Naive thymus-derived CD8-positive, alpha-beta T cell (primary cell): ENCODE measurements around the gene COL28A1. TPM values are rescaled to one million over a fixed set of nuclear protein-coding genes. Genes with fewer than 3 reads are reported as not detected.

Experiments used
- polyA plus RNA-seq, 3 donors: library from polyadenylated mRNA; unstranded; fragments of 300-500 nt; fragmentation: Illumina TruSeq; gene quantifications; one replicate each; pipeline ENCODE4 v1.2.3, GENCODE V29; 2021
- total RNA-seq, 8 experiments: library from RNA in 2 of 8; stranded (reverse) in 2 of 8; gene quantifications; one replicate each; pipeline ENCODE4 v1.2.3 and lab custom pipeline; 2021 to 2026

Gene COL28A1
- total and polyA plus RNA-seq, 5 experiments from 2014 or later = 0.33 to 0.91 TPM; not detected in 3

Other genes with a start within 250 kb of the COL28A1 start
- 10 to 100 TPM; 35.2 to 37.7 TPM for gene MIOS, start 31.0 kb upstream of the COL28A1 start, total RNA-seq
- gene MIOS, start 31.0 kb upstream of the COL28A1 start, polyA plus RNA-seq = 10 to 100 TPM; 15.6 to 23.5 (median 19.7) TPM
- 10 to 100 TPM; 18.4 to 20.1 TPM for gene UMAD1, start 104.9 kb upstream of the COL28A1 start, total RNA-seq
- gene UMAD1, start 104.9 kb upstream of the COL28A1 start, polyA plus RNA-seq = 10 to 100 TPM; 25.9 to 35.5 (median 27.4) TPM
- 10 to 100 TPM; 29.7 to 35.9 TPM for gene RPA3, start 182.7 kb upstream of the COL28A1 start, total RNA-seq
- 10 to 100 TPM; 78.6 to 97.5 (median 89.5) TPM for gene RPA3, start 182.7 kb upstream of the COL28A1 start, polyA plus RNA-seq